OCI-LY7 (cell line): ENCODE measurements around the gene PCDHA9. TPM values are rescaled to one million over a fixed set of nuclear protein-coding genes. Genes with fewer than 3 reads are reported as not detected.

ENCODE experiments used
- BruUV-seq: library from RNA; stranded (reverse); fragments of 400-500 nt; replicated peaks from 2 replicates; lab custom pipeline; 2021; lab: Mats Ljungman, UMichigan
- CTCF ChIA-PET: fragments of 300-600 bp; sonication (Branson Sonifier 250); formaldehyde crosslinking; loops from one replicate; lab custom pipeline; 2022; ENCODE audit warnings: antibody characterized with exemption; ENCODE audit not compliant: unreplicated experiment; lab: Charles Lee
- POLR2A ChIA-PET: fragments of 300-600 bp; sonication (Branson Sonifier 250); formaldehyde crosslinking; loops from one replicate; lab custom pipeline; 2022; ENCODE audit warnings: antibody characterized with exemption; lab: Charles Lee
- DNase-seq: peaks from one replicate; pipeline ENCODE4 v3.0.0-alpha.2; 2015; ENCODE audit warnings: low spot score
- H2AFZ ChIP-seq: fragments of 200-600 bp; sonication (generic), shearing (Covaris generic); 2 replicates; pipeline ENCODE4 v1.6.1; 2014; ENCODE audit warnings: mild to moderate bottlenecking, antibody characterized with exemption, low read length, moderate library complexity
- H3K27ac ChIP-seq: fragments of 200-600 bp; sonication (generic); 2 replicates; pipeline ENCODE4 v1.5.1; 2014; ENCODE audit warnings: mixed run types, low read depth, mild to moderate bottlenecking, moderate library complexity, low read length, inconsistent platforms; ENCODE audit not compliant: poor library complexity, severe bottlenecking
- H3K36me3 ChIP-seq: fragments of 200-600 bp; sonication (generic); 2 replicates; pipeline ENCODE4 v1.6.1; 2014; ENCODE audit warnings: mild to moderate bottlenecking, antibody characterized with exemption, low read length, moderate library complexity, mixed read lengths; ENCODE audit not compliant: insufficient read depth
- H3K4me1 ChIP-seq: fragments of 200-600 bp; sonication (generic); 2 replicates; pipeline ENCODE4 v1.5.1; 2014; ENCODE audit warnings: mild to moderate bottlenecking, low read length; ENCODE audit not compliant: insufficient read depth, poor library complexity, severe bottlenecking
- H3K4me2 ChIP-seq: fragments of 200-600 bp; sonication (generic); 2 replicates; pipeline ENCODE4 v1.6.1; 2014; ENCODE audit warnings: mild to moderate bottlenecking, low read length
- H3K4me3 ChIP-seq: fragments of 200-600 bp; sonication (generic); 2 replicates; pipeline ENCODE4 v1.5.1; 2014; ENCODE audit warnings: mild to moderate bottlenecking, low read depth, low read length; ENCODE audit not compliant: poor library complexity, severe bottlenecking
- H3K79me2 ChIP-seq: fragments of 200-600 bp; sonication (generic); 2 replicates; pipeline ENCODE4 v1.6.1; 2016; ENCODE audit warnings: low read depth, mild to moderate bottlenecking, low read length, moderate library complexity, mixed read lengths; ENCODE audit not compliant: insufficient read depth
- H3K9me2 ChIP-seq: fragments of 200-600 bp; sonication (generic); 2 replicates; pipeline ENCODE4 v1.6.1; 2016; ENCODE audit warnings: mild to moderate bottlenecking, low read length, mixed read lengths; ENCODE audit not compliant: insufficient read depth
- H3K9me3 ChIP-seq: fragments of 200-600 bp; sonication (generic); 2 replicates; pipeline ENCODE4 v1.6.1; 2014; ENCODE audit warnings: mild to moderate bottlenecking, mixed run types, low read length, mixed read lengths
- H4K20me1 ChIP-seq: fragments of 200-600 bp; sonication (generic); 2 replicates; pipeline ENCODE4 v1.6.1; 2014; ENCODE audit warnings: mild to moderate bottlenecking, antibody characterized with exemption, low read length, moderate library complexity, mixed read lengths; ENCODE audit not compliant: insufficient read depth
- EZH2phosphoT487 ChIP-seq: fragments of 200-600 bp; sonication (generic); IDR thresholded peaks from 2 replicates; pipeline ENCODE4 v1.6.1; 2018; ENCODE audit warnings: low read depth, borderline replicate concordance, mild to moderate bottlenecking, mixed run types, antibody characterized with exemption, low read length, moderate library complexity, mixed read lengths
- intact Hi-C: fragments of 100-400 bp; cut with micrococcal nuclease; formaldehyde crosslinking; loops from one replicate; pipeline ENCODE4 v1.10.0; 2022; ENCODE audit not compliant: unreplicated experiment
- total RNA-seq, 2 experiments: library from RNA; depleted of rRNA in 1 of 2; stranded (reverse); fragments of >200 nt in 1 of 2; shearing (Covaris generic) in 1 of 2; gene quantifications; 2 replicates each; pipeline ENCODE4 v1.2.3, GENCODE V29; 2014 to 2022
- TF ChIP-seq, protein P1 (sequence below): fragments of 200-600 bp; sonication (generic); conservative IDR thresholded peaks from 2 replicates; pipeline ENCODE4 v1.5.1; 2014; ENCODE audit warnings: mild to moderate bottlenecking, antibody characterized with exemption, low read length, moderate library complexity, mixed read lengths

Gene PCDHA9
- total RNA-seq, 2 experiments from 2014 or later: not detected

DNA sequence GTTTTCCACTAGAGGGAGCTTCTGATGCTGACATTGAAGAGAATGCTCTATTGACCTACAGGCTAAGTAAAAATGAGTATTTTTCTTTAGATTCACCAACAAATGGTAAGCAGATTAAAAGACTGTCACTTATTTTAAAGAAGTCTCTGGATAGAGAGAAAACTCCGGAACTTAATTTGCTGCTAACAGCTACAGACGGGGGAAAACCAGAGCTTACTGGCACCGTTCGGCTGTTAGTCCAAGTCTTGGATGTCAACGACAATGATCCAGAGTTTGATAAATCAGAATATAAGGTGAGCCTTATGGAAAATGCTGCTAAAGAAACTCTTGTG is 21.3 kb downstream of the PCDHA9 start:
- H3K4me2 ChIP-seq: no peak overlapping the region
- intact Hi-C loops: no loop called here
- no peak overlapping the region for H3K4me3 ChIP-seq
- ChIA-PET CTCF (no interaction called here), POLR2A (no interaction called here)
- no peaks in the 10 kb centered on the region for H4K20me1 ChIP-seq
- no peaks in the 10 kb centered on the region for H3K79me2 ChIP-seq
- H3K36me3 ChIP-seq: no peaks in the 10 kb centered on the region
- TF ChIP-seq EZH2phosphoT487: no peak
- TF ChIP-seq, protein P1, sequence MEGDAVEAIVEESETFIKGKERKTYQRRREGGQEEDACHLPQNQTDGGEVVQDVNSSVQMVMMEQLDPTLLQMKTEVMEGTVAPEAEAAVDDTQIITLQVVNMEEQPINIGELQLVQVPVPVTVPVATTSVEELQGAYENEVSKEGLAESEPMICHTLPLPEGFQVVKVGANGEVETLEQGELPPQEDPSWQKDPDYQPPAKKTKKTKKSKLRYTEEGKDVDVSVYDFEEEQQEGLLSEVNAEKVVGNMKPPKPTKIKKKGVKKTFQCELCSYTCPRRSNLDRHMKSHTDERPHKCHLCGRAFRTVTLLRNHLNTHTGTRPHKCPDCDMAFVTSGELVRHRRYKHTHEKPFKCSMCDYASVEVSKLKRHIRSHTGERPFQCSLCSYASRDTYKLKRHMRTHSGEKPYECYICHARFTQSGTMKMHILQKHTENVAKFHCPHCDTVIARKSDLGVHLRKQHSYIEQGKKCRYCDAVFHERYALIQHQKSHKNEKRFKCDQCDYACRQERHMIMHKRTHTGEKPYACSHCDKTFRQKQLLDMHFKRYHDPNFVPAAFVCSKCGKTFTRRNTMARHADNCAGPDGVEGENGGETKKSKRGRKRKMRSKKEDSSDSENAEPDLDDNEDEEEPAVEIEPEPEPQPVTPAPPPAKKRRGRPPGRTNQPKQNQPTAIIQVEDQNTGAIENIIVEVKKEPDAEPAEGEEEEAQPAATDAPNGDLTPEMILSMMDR: peak; percentile 59; the same call in 1 of the 2 replicates
- no peak overlapping the region for H2AFZ ChIP-seq
- no peak overlapping the region for H3K27ac ChIP-seq
- H3K9me2 ChIP-seq: no peaks in the 10 kb centered on the region
- peak; percentile 4 for DNase-seq
- H3K4me1 ChIP-seq: no peaks in the 10 kb centered on the region
- BruUV-seq: no TSS peak
- no peaks in the 10 kb centered on the region for H3K9me3 ChIP-seq

DNA sequence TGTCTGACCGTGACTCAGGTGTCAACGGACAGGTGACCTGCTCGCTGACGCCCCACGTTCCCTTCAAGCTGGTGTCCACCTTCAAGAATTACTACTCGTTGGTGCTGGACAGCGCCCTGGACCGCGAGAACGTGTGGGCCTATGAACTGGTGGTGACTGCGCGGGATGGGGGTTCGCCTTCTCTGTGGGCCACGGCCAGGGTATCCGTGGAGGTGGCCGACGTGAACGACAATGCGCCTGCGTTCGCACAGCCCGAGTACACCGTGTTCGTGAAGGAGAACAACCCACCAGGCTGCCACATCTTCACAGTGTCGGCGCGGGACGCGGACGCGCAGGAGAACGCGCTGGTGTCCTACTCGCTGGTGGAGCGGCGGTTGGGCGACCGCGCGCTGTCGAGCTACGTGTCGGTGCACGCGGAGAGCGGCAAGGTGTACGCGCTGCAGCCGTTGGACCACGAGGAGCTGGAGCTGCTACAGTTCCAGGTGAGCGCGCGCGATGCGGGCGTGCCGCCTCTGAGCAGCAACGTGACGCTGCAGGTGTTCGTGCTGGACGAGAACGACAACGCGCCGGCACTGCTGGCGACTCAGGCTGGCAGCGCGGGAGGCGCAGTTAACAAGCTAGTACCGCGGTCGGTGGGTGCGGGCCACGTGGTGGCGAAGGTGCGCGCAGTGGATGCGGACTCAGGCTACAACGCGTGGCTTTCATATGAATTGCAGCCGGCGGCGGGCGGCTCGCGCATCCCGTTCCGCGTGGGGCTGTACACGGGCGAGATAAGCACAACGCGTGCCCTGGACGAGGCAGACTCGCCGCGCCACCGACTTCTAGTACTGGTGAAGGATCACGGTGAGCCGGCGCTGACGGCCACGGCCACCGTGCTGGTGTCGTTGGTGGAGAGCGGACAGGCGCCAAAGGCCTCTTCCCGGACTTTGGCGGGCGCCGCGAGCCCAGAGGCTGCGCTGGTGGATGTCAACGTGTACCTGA is 22.3 kb downstream of the PCDHA9 start:
- ChIA-PET CTCF (no interaction called here), POLR2A (no interaction called here)
- no peak overlapping the region for H3K27ac ChIP-seq
- no TSS peak for BruUV-seq
- H3K4me2 ChIP-seq: no peak overlapping the region
- H2AFZ ChIP-seq: no peak overlapping the region
- intact Hi-C loops: no loop called here
- H3K36me3 ChIP-seq: no peaks in the 10 kb centered on the region
- H3K9me2 ChIP-seq: no peaks in the 10 kb centered on the region
- no peaks in the 10 kb centered on the region for H3K9me3 ChIP-seq
- no peak for DNase-seq
- H3K4me1 ChIP-seq: no peaks in the 10 kb centered on the region
- H4K20me1 ChIP-seq: no peaks in the 10 kb centered on the region
- H3K4me3 ChIP-seq: no peak overlapping the region
- TF ChIP-seq, protein P1: no peak
- no peak for TF ChIP-seq EZH2phosphoT487
- H3K79me2 ChIP-seq: no peaks in the 10 kb centered on the region
